HCT116 (cell line): ENCODE data around the gene SLA2. TPM values are rescaled to one million over a fixed set of nuclear protein-coding genes. Genes with fewer than 3 reads are reported as not detected.

Source experiments
- ATAC-seq: fragments of 200-7000 bp; cut with Tn5 transposase; 2 replicates; pipeline ENCODE4 v1.9.1; 2020; ENCODE audit warnings: mild to moderate bottlenecking, moderate library complexity
- BruUV-seq: library from RNA; stranded (reverse); fragments of 400-500 nt; replicated peaks from 2 replicates; lab custom pipeline; 2021; lab: Mats Ljungman, UMichigan
- CTCF ChIA-PET: fragments of 300-600 bp; sonication (Branson Sonifier 250); formaldehyde crosslinking; loops from one replicate; lab custom pipeline; 2021; ENCODE audit warnings: antibody characterized with exemption; lab: Charles Lee
- POLR2A ChIA-PET: fragments of 300-600, 350-600 bp; sonication (Branson Sonifier 250); formaldehyde crosslinking; loops from one replicate; lab custom pipeline; 2021; ENCODE audit warnings: antibody characterized with exemption; lab: Charles Lee
- RAD21 ChIA-PET, 2 experiments: fragments of 300-600 bp; sonication (Branson Sonifier 250); formaldehyde crosslinking; loops; one replicate each; lab custom pipeline; 2023; ENCODE audit warnings: low total read pairs in 2 of 2; ENCODE audit not compliant: uncharacterized antibody in 2 of 2, unreplicated experiment in 2 of 2, low non-redundant PET in 1 of 2; lab: Charles Lee
- DNase-seq: peaks from one replicate; pipeline ENCODE4 v3.0.0-alpha.2; 2010; ENCODE audit warnings: low read depth, low spot score
- H2AFZ ChIP-seq: fragments of 200-600 bp; shearing (Covaris generic), sonication (generic); 2 replicates; pipeline ENCODE4 v1.6.1; 2017; ENCODE audit warnings: low read depth, mixed run types, mixed read lengths, antibody characterized with exemption, low read length; ENCODE audit not compliant: poor library complexity, severe bottlenecking
- H3K27ac ChIP-seq: 2 replicates; pipeline ENCODE4 v1.5.1; 2012; ENCODE audit warnings: low read depth, low read length
- H3K27me3 ChIP-seq: fragments of 200-600 bp; sonication (generic); 2 replicates; pipeline ENCODE4 v1.6.1; 2016; ENCODE audit warnings: mixed run types, low read length, mixed read lengths; ENCODE audit not compliant: insufficient read depth
- H3K36me3 ChIP-seq, 2 experiments: fragments of 200-500 bp in 1 of 2; fragments of 200-600 bp in 1 of 2; sonication (Bioruptor generic) in 1 of 2; sonication (generic) in 1 of 2; 2 replicates each; pipeline versions ENCODE4 v1.5.1 to v1.6.1; 2014 to 2016; ENCODE audit warnings: low read length in 2 of 2, inconsistent platforms in 1 of 2, mixed read lengths in 1 of 2, mixed run types in 1 of 2; ENCODE audit not compliant: insufficient read depth in 2 of 2, control insufficient read depth in 1 of 2
- H3K4me1 ChIP-seq, 2 experiments: fragments of 200-600 bp in 1 of 2; sonication (generic) in 1 of 2; 2 replicates each; pipeline versions ENCODE4 v1.5.1 to v1.6.1; 2012 to 2017; ENCODE audit warnings: low read length in 2 of 2, inconsistent platforms in 1 of 2, mild to moderate bottlenecking in 1 of 2, mixed read lengths in 1 of 2, mixed run types in 1 of 2, moderate library complexity in 1 of 2; ENCODE audit not compliant: insufficient read depth in 2 of 2, control insufficient read depth in 1 of 2
- H3K4me2 ChIP-seq: fragments of 200-600 bp; sonication (generic); 2 replicates; pipeline ENCODE4 v1.6.1; 2017; ENCODE audit warnings: mixed run types, low read length, mixed read lengths
- H3K4me3 ChIP-seq, 2 experiments: fragments of 200-600 bp in 1 of 2; sonication (generic) in 1 of 2; replicated peaks in 1 of 2; 2 replicates each; pipeline ENCODE4 v1.5.1; 2011 to 2016; ENCODE audit warnings: low read length in 2 of 2, control low read depth in 1 of 2, low read depth in 1 of 2, mild to moderate bottlenecking in 1 of 2, mixed read lengths in 1 of 2, mixed run types in 1 of 2
- H3K79me2 ChIP-seq: fragments of 200-600 bp; sonication (generic); 2 replicates; pipeline ENCODE4 v1.6.1; 2017; ENCODE audit warnings: mild to moderate bottlenecking, mixed run types, low read length, moderate library complexity, mixed read lengths; ENCODE audit not compliant: insufficient read depth
- H3K9ac ChIP-seq: fragments of 200-600 bp; sonication (generic); 2 replicates; pipeline ENCODE4 v1.6.1; 2016; ENCODE audit warnings: low read length, mixed read lengths
- H3K9me2 ChIP-seq: fragments of 200-600 bp; sonication (generic), shearing (Covaris generic); 2 replicates; pipeline ENCODE4 v1.6.1; 2017; ENCODE audit warnings: mixed run types, mild to moderate bottlenecking, moderate library complexity; ENCODE audit not compliant: insufficient read depth
- H3K9me3 ChIP-seq, 2 experiments: fragments of 200-500 bp in 1 of 2; fragments of 200-600 bp in 1 of 2; sonication (Bioruptor generic) in 1 of 2; sonication (generic) in 1 of 2; 2 replicates each; pipeline ENCODE4 v1.6.1; 2014 to 2017; ENCODE audit warnings: low read length in 2 of 2, mixed read lengths in 2 of 2, inconsistent platforms in 1 of 2, low read depth in 1 of 2, mild to moderate bottlenecking in 1 of 2, mixed run types in 1 of 2, moderate library complexity in 1 of 2; ENCODE audit not compliant: control insufficient read depth in 1 of 2, insufficient read depth in 1 of 2
- H4K20me1 ChIP-seq: fragments of 200-600 bp; sonication (generic), shearing (Covaris generic); 2 replicates; pipeline ENCODE4 v1.6.1; 2017; ENCODE audit warnings: mixed run types, mild to moderate bottlenecking, moderate library complexity; ENCODE audit not compliant: insufficient read depth
- CEBPB ChIP-seq: IDR thresholded peaks from 2 replicates; pipeline ENCODE4 v1.6.1; 2012; ENCODE audit warnings: low read depth
- EZH2phosphoT487 ChIP-seq: fragments of 200-600 bp; IDR thresholded peaks from 2 replicates; pipeline ENCODE4 v1.6.1; 2018; ENCODE audit warnings: antibody characterized with exemption, borderline replicate concordance
- JUND ChIP-seq: IDR thresholded peaks from 2 replicates; pipeline ENCODE4 v1.6.1; 2012
- POLR2A ChIP-seq: IDR thresholded peaks from 2 replicates; pipeline ENCODE4 v1.7.0; 2011; ENCODE audit warnings: borderline replicate concordance; ENCODE audit not compliant: insufficient read depth, insufficient read length; ENCODE audit errors: extremely low read depth
- RAD21 ChIP-seq: IDR thresholded peaks from 2 replicates; pipeline ENCODE4 v1.6.1; 2012; ENCODE audit warnings: low read depth, mild to moderate bottlenecking
- SIN3A ChIP-seq: IDR thresholded peaks from 2 replicates; pipeline ENCODE4 v1.6.1; 2012; ENCODE audit warnings: low read depth
- SP1 ChIP-seq: IDR thresholded peaks from 2 replicates; pipeline ENCODE4 v1.6.1; 2012; ENCODE audit warnings: low read depth
- TCF7L2 ChIP-seq: IDR thresholded peaks from 2 replicates; pipeline ENCODE4 v1.7.0; 2011; ENCODE audit warnings: borderline replicate concordance, inconsistent platforms; ENCODE audit not compliant: insufficient read depth, insufficient read length; ENCODE audit errors: extremely low read depth
- YY1 ChIP-seq: IDR thresholded peaks from 2 replicates; pipeline ENCODE4 v1.6.1; 2011; ENCODE audit warnings: low read length, low read depth, moderate library complexity, mild to moderate bottlenecking; ENCODE audit not compliant: insufficient replicate concordance; ENCODE audit errors: extremely low read depth
- ZFX ChIP-seq: fragments of 450-650 bp; IDR thresholded peaks from 2 replicates; pipeline ENCODE4 v1.6.1; 2017
- intact Hi-C: fragments of 100-400 bp; cut with micrococcal nuclease; formaldehyde crosslinking; loops from 2 replicates; pipeline ENCODE4 v1.10.0; 2022
- total RNA-seq: library from RNA; stranded (reverse); gene quantifications from one replicate; pipeline ENCODE4 v1.2.1, GENCODE V29; 2021; ENCODE audit not compliant: unreplicated experiment
- TF ChIP-seq, protein P1 (sequence below): IDR thresholded peaks from 2 replicates; pipeline ENCODE4 v1.6.1; 2012; ENCODE audit warnings: low read depth
- TF ChIP-seq, protein P2 (sequence below), 3 experiments: fragments of 200-600 bp in 1 of 3; sonication (generic) in 1 of 3; IDR thresholded peaks in 2 of 3; conservative IDR thresholded peaks in 1 of 3; 2 replicates each; pipeline ENCODE4 v1.5.1; 2012 to 2017; ENCODE audit warnings: low read depth in 2 of 3, low read length in 2 of 3, antibody characterized with exemption in 1 of 3, borderline replicate concordance in 1 of 3, control low read depth in 1 of 3, mild to moderate bottlenecking in 1 of 3, mixed read lengths in 1 of 3, mixed run types in 1 of 3, moderate library complexity in 1 of 3; ENCODE audit not compliant: insufficient read depth in 1 of 3
- TF ChIP-seq, protein P3 (sequence below): IDR thresholded peaks from 2 replicates; pipeline ENCODE4 v1.6.1; 2012
- TF ChIP-seq, protein P4 (sequence below): IDR thresholded peaks from 2 replicates; pipeline ENCODE4 v1.6.1; 2011; ENCODE audit warnings: mild to moderate bottlenecking, low read length, moderate library complexity; ENCODE audit not compliant: insufficient replicate concordance; ENCODE audit errors: extremely low read depth

Gene SLA2
- total RNA-seq, 1 experiment from 2014 or later: 0.12 TPM

DNA sequence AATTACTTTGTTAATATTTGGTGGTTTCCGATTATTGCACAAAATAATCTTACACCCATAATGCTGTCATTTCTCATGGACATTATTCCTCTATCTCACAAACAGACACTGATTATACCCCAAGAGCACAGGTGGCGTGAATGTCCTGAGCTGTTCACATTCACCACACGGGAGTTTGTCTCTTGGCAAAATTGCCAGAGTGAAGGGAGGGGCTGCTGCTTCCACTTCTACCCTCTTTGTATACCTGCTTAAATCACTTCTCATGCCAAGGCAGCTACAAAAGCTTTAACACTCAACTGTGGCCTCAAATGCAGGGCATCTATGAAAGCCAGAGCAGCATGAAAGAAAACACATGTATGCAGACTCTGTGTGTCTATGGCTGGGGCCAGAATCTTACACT lies 41.9 kb upstream of the SLA2 start:
- TF ChIP-seq, protein P1, sequence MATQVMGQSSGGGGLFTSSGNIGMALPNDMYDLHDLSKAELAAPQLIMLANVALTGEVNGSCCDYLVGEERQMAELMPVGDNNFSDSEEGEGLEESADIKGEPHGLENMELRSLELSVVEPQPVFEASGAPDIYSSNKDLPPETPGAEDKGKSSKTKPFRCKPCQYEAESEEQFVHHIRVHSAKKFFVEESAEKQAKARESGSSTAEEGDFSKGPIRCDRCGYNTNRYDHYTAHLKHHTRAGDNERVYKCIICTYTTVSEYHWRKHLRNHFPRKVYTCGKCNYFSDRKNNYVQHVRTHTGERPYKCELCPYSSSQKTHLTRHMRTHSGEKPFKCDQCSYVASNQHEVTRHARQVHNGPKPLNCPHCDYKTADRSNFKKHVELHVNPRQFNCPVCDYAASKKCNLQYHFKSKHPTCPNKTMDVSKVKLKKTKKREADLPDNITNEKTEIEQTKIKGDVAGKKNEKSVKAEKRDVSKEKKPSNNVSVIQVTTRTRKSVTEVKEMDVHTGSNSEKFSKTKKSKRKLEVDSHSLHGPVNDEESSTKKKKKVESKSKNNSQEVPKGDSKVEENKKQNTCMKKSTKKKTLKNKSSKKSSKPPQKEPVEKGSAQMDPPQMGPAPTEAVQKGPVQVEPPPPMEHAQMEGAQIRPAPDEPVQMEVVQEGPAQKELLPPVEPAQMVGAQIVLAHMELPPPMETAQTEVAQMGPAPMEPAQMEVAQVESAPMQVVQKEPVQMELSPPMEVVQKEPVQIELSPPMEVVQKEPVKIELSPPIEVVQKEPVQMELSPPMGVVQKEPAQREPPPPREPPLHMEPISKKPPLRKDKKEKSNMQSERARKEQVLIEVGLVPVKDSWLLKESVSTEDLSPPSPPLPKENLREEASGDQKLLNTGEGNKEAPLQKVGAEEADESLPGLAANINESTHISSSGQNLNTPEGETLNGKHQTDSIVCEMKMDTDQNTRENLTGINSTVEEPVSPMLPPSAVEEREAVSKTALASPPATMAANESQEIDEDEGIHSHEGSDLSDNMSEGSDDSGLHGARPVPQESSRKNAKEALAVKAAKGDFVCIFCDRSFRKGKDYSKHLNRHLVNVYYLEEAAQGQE: no peak
- TF ChIP-seq CEBPB: no peak
- TF ChIP-seq, protein P2, sequence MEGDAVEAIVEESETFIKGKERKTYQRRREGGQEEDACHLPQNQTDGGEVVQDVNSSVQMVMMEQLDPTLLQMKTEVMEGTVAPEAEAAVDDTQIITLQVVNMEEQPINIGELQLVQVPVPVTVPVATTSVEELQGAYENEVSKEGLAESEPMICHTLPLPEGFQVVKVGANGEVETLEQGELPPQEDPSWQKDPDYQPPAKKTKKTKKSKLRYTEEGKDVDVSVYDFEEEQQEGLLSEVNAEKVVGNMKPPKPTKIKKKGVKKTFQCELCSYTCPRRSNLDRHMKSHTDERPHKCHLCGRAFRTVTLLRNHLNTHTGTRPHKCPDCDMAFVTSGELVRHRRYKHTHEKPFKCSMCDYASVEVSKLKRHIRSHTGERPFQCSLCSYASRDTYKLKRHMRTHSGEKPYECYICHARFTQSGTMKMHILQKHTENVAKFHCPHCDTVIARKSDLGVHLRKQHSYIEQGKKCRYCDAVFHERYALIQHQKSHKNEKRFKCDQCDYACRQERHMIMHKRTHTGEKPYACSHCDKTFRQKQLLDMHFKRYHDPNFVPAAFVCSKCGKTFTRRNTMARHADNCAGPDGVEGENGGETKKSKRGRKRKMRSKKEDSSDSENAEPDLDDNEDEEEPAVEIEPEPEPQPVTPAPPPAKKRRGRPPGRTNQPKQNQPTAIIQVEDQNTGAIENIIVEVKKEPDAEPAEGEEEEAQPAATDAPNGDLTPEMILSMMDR (IDR thresholded peaks at IDR 0.05 in 2 of 3, conservative IDR thresholded peaks at IDR 0.05 in 1 of 3; ENCODE audit: borderline replicate concordance in 1 of 3, insufficient read depth in 1 of 3, low read depth in 2 of 3, low read length in 2 of 3): no peak
- TF ChIP-seq JUND: no peak
- TF ChIP-seq ZFX: no peak
- TF ChIP-seq, protein P3, sequence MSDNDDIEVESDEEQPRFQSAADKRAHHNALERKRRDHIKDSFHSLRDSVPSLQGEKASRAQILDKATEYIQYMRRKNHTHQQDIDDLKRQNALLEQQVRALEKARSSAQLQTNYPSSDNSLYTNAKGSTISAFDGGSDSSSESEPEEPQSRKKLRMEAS: no peak
- no peak for TF ChIP-seq SP1
- TF ChIP-seq POLR2A: no peak
- no peak for TF ChIP-seq EZH2phosphoT487
- no peak for TF ChIP-seq YY1
- TF ChIP-seq, protein P4, sequence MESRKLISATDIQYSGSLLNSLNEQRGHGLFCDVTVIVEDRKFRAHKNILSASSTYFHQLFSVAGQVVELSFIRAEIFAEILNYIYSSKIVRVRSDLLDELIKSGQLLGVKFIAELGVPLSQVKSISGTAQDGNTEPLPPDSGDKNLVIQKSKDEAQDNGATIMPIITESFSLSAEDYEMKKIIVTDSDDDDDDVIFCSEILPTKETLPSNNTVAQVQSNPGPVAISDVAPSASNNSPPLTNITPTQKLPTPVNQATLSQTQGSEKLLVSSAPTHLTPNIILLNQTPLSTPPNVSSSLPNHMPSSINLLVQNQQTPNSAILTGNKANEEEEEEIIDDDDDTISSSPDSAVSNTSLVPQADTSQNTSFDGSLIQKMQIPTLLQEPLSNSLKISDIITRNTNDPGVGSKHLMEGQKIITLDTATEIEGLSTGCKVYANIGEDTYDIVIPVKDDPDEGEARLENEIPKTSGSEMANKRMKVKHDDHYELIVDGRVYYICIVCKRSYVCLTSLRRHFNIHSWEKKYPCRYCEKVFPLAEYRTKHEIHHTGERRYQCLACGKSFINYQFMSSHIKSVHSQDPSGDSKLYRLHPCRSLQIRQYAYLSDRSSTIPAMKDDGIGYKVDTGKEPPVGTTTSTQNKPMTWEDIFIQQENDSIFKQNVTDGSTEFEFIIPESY: no peak
- no peak for TF ChIP-seq TCF7L2
- TF ChIP-seq RAD21: no peak
- TF ChIP-seq SIN3A: no peak
- Histone ChIP-seq H3K9ac (no peak overlapping the region), H3K27me3 (no peaks in the 10 kb centered on the region), H4K20me1 (no peaks in the 10 kb centered on the region), H2AFZ (no peak overlapping the region), H3K9me3 (no peaks in the 10 kb centered on the region), H3K36me3 (no peaks in the 10 kb centered on the region), H3K9me2 (no peaks in the 10 kb centered on the region), H3K4me1 (no peaks in the 10 kb centered on the region), H3K27ac (no peak overlapping the region), H3K4me3 (no peak overlapping the region), H3K4me2 (no peak overlapping the region), H3K79me2 (no peaks in the 10 kb centered on the region)
- intact Hi-C loops: no loop called here
- CTCF ChIA-PET: no interaction called here
- BruUV-seq: TSS peak; percentile 23
- RAD21 ChIA-PET: no interaction called here
- no peak for ATAC-seq
- POLR2A ChIA-PET: no interaction called here
- no peak for DNase-seq
